IMR-90 (cell line): ENCODE measurements around the gene NNT. TPM values are rescaled to one million over a fixed set of nuclear protein-coding genes. Genes with fewer than 3 reads are reported as not detected.

Source experiments
- ATAC-seq: fragments of 200-7000 bp; cut with Tn5 transposase; 2 replicates; pipeline ENCODE4 v1.9.1; 2020; ENCODE audit warnings: low read depth, mild to moderate bottlenecking, moderate library complexity
- BruUV-seq: library from RNA; stranded (reverse); fragments of 400-500 nt; replicated peaks from 2 replicates; lab custom pipeline; 2021; lab: Mats Ljungman, UMichigan
- CTCF ChIA-PET: fragments of 300-600 bp; formaldehyde crosslinking; extraction: SDS; loops from one replicate; lab custom pipeline; 2021; ENCODE audit warnings: antibody characterized with exemption; lab: Yijun Ruan, JAX
- POLR2A ChIA-PET: fragments of 300-600 bp; sonication (Branson Sonifier 250); formaldehyde crosslinking; loops from one replicate; lab custom pipeline; 2022; ENCODE audit warnings: antibody characterized with exemption; ENCODE audit not compliant: unreplicated experiment; lab: Charles Lee
- DNase-seq: peaks from one replicate; pipeline ENCODE4 v3.0.0; 2013
- H2AFZ ChIP-seq: replicated peaks from 2 replicates; pipeline ENCODE3; 2013; ENCODE audit warnings: low read length, mild to moderate bottlenecking; ENCODE audit not compliant: poor library complexity
- H2AK5ac ChIP-seq: 2 replicates; pipeline ENCODE4 v1.6.1; 2013; ENCODE audit warnings: low read depth, low read length, inconsistent platforms
- H2AK9ac ChIP-seq: replicated peaks from 2 replicates; pipeline ENCODE3; 2013; ENCODE audit warnings: mild to moderate bottlenecking, low read depth, low read length, moderate library complexity; ENCODE audit not compliant: poor library complexity
- H2BK120ac ChIP-seq: 2 replicates; pipeline ENCODE4 v1.6.1; 2013; ENCODE audit warnings: low read depth, low read length, inconsistent platforms
- H2BK15ac ChIP-seq: 3 replicates; pipeline ENCODE4 v1.6.1; 2013; ENCODE audit warnings: low read depth, low read length, inconsistent platforms
- H2BK20ac ChIP-seq: 2 replicates; pipeline ENCODE4 v1.6.1; 2013; ENCODE audit warnings: low read depth, mild to moderate bottlenecking, inconsistent platforms, low read length, moderate library complexity
- H2BK5ac ChIP-seq: 2 replicates; pipeline ENCODE4 v1.6.1; 2013; ENCODE audit warnings: mild to moderate bottlenecking, low read depth, low read length, inconsistent platforms; ENCODE audit not compliant: poor library complexity, severe bottlenecking
- H3K14ac ChIP-seq: replicated peaks from 2 replicates; pipeline ENCODE4 v1.6.1; 2013; ENCODE audit warnings: low read depth, low read length, inconsistent platforms
- H3K18ac ChIP-seq: 2 replicates; pipeline ENCODE4 v1.6.1; 2013; ENCODE audit warnings: low read depth, low read length, control low read depth
- H3K23ac ChIP-seq: 2 replicates; pipeline ENCODE4 v1.6.1; 2013; ENCODE audit warnings: low read depth, low read length, inconsistent platforms
- H3K27ac ChIP-seq: 2 replicates; pipeline ENCODE4 v1.5.1; 2013; ENCODE audit warnings: mild to moderate bottlenecking, control low read depth, low read length; ENCODE audit not compliant: insufficient read depth
- H3K27me3 ChIP-seq: 2 replicates; pipeline ENCODE4 v1.6.1; 2013; ENCODE audit warnings: low read length; ENCODE audit not compliant: control insufficient read depth, insufficient read depth
- H3K36me3 ChIP-seq: 2 replicates; pipeline ENCODE4 v1.6.1; 2013; ENCODE audit warnings: low read length, mixed read lengths; ENCODE audit not compliant: control insufficient read depth, insufficient read depth
- H3K4ac ChIP-seq: 2 replicates; pipeline ENCODE4 v1.6.1; 2013; ENCODE audit warnings: low read depth, low read length, inconsistent platforms
- H3K4me1 ChIP-seq: 2 replicates; pipeline ENCODE4 v1.6.1; 2013; ENCODE audit warnings: low read length, mixed read lengths; ENCODE audit not compliant: control insufficient read depth, insufficient read depth
- H3K4me2 ChIP-seq: 2 replicates; pipeline ENCODE4 v1.6.1; 2013; ENCODE audit warnings: low read depth, mild to moderate bottlenecking, control low read depth, low read length, moderate library complexity
- H3K4me3 ChIP-seq: 2 replicates; pipeline ENCODE4 v1.5.1; 2013; ENCODE audit warnings: low read depth, mild to moderate bottlenecking, control low read depth, low read length, moderate library complexity; ENCODE audit not compliant: insufficient read depth
- H3K56ac ChIP-seq: 2 replicates; pipeline ENCODE4 v1.6.1; 2013; ENCODE audit warnings: low read length, inconsistent platforms; ENCODE audit not compliant: insufficient read depth; ENCODE audit errors: extremely low read depth
- H3K79me1 ChIP-seq, 2 experiments: 2 replicates each; pipeline ENCODE4 v1.6.1; 2013; ENCODE audit warnings: low read length in 2 of 2, inconsistent platforms in 1 of 2, low read depth in 1 of 2
- H3K9ac ChIP-seq: 2 replicates; pipeline ENCODE4 v1.6.1; 2013; ENCODE audit warnings: low read depth, low read length, control low read depth
- H3K9me1 ChIP-seq: 2 replicates; pipeline ENCODE4 v1.6.1; 2013; ENCODE audit warnings: low read length, inconsistent platforms; ENCODE audit not compliant: insufficient read depth
- H3K9me3 ChIP-seq: 2 replicates; pipeline ENCODE4 v1.6.1; 2013; ENCODE audit warnings: low read length; ENCODE audit not compliant: control insufficient read depth, insufficient read depth
- H4K20me1 ChIP-seq: 2 replicates; pipeline ENCODE4 v1.6.1; 2013; ENCODE audit warnings: low read length, inconsistent platforms; ENCODE audit not compliant: insufficient read depth
- H4K5ac ChIP-seq: 2 replicates; pipeline ENCODE4 v1.6.1; 2013; ENCODE audit warnings: mild to moderate bottlenecking, low read depth, low read length, control low read depth
- H4K8ac ChIP-seq, 2 experiments: 2 replicates each; pipeline ENCODE4 v1.6.1; 2013; ENCODE audit warnings: low read depth in 2 of 2, low read length in 2 of 2, control low read depth in 1 of 2, inconsistent platforms in 1 of 2
- H4K91ac ChIP-seq: 2 replicates; pipeline ENCODE4 v1.6.1; 2013; ENCODE audit warnings: low read depth, low read length, inconsistent platforms; ENCODE audit not compliant: insufficient read depth
- BHLHE40 ChIP-seq: fragments of 150-350 bp; IDR thresholded peaks from 2 replicates; pipeline ENCODE4 v1.6.1; 2016; ENCODE audit warnings: mild to moderate bottlenecking, low read depth, low read length
- CEBPB ChIP-seq: IDR thresholded peaks from 2 replicates; pipeline ENCODE4 v1.6.1; 2012; ENCODE audit warnings: low read depth, low read length, improper control_type of control experiment
- CHD1 ChIP-seq: IDR thresholded peaks from 2 replicates; pipeline ENCODE4 v1.6.1; 2012; ENCODE audit warnings: low read depth, low read length, improper control_type of control experiment
- CTCF ChIP-seq: conservative IDR thresholded peaks from 2 replicates; pipeline ENCODE4 v1.5.1; 2012; ENCODE audit warnings: mild to moderate bottlenecking, low read depth, low read length, improper control_type of control experiment
- ELK1 ChIP-seq: fragments of 150-350 bp; IDR thresholded peaks from 2 replicates; pipeline ENCODE4 v1.6.1; 2016; ENCODE audit warnings: low read depth, mild to moderate bottlenecking, low read length, moderate library complexity, borderline replicate concordance
- FOS ChIP-seq: fragments of 150-350 bp; IDR thresholded peaks from 2 replicates; pipeline ENCODE4 v1.6.1; 2016; ENCODE audit warnings: low read depth, low read length
- MAFK ChIP-seq: IDR thresholded peaks from 2 replicates; pipeline ENCODE4 v1.6.1; 2012; ENCODE audit warnings: low read depth, low read length, improper control_type of control experiment
- MAZ ChIP-seq: IDR thresholded peaks from 2 replicates; pipeline ENCODE4 v1.6.1; 2012; ENCODE audit warnings: low read depth, mild to moderate bottlenecking, low read length, improper control_type of control experiment, moderate library complexity, borderline replicate concordance
- MXI1 ChIP-seq: IDR thresholded peaks from 2 replicates; pipeline ENCODE4 v1.6.1; 2012; ENCODE audit warnings: low read depth, mild to moderate bottlenecking, low read length, moderate library complexity, borderline replicate concordance
- NFE2L2 ChIP-seq: fragments of 150-350 bp; IDR thresholded peaks from 2 replicates; pipeline ENCODE4 v1.6.1; 2016; ENCODE audit warnings: low read depth, mild to moderate bottlenecking, low read length
- POLR2A ChIP-seq: IDR thresholded peaks from 2 replicates; pipeline ENCODE4 v1.6.1; 2012; ENCODE audit warnings: mild to moderate bottlenecking, low read depth, low read length
- RAD21 ChIP-seq: IDR thresholded peaks from 2 replicates; pipeline ENCODE4 v1.6.1; 2012; ENCODE audit warnings: low read length, improper control_type of control experiment
- RCOR1 ChIP-seq: IDR thresholded peaks from 2 replicates; pipeline ENCODE4 v1.6.1; 2012; ENCODE audit warnings: mild to moderate bottlenecking, low read length, improper control_type of control experiment; ENCODE audit not compliant: insufficient replicate concordance
- SMC3 ChIP-seq: fragments of 150-350 bp; IDR thresholded peaks from 2 replicates; pipeline ENCODE4 v1.6.1; 2016; ENCODE audit warnings: low read depth, mild to moderate bottlenecking, antibody characterized with exemption, low read length, moderate library complexity
- USF2 ChIP-seq: fragments of 150-350 bp; IDR thresholded peaks from 2 replicates; pipeline ENCODE4 v1.6.1; 2017; ENCODE audit warnings: mild to moderate bottlenecking, antibody characterized with exemption, low read length, low read depth
- WGBS, 2 experiments: methylation state at CpG; one replicate each; pipeline versions ENCODE4 v1.1.5 to v1.1.7; 2013; ENCODE audit warnings: missing lambda C conversion rate in 2 of 2; ENCODE audit not compliant: insufficient read length in 1 of 2; ENCODE audit errors: extremely low coverage in 2 of 2; 5-methylcytosine and 5-hydroxymethylcytosine counted together
- dilution Hi-C: fragments of 300-500 bp; cut with HindIII; formaldehyde crosslinking; loops from one replicate; pipeline ENCODE4 v1.14.3; 2018; ENCODE audit warnings: low sequenced_read_pairs; ENCODE audit not compliant: unreplicated experiment
- in situ Hi-C: fragments of 300-500 bp; cut with MboI; formaldehyde crosslinking; loops from 3 replicates; pipeline ENCODE4 v1.14.3; 2019; ENCODE audit warnings: low sequenced_read_pairs, inconsistent platforms, mixed read lengths
- intact Hi-C: fragments of 100-400 bp; cut with micrococcal nuclease; formaldehyde crosslinking; loops from 2 replicates; pipeline ENCODE4 v1.10.0; 2022
- polyA plus RNA-seq, 3 experiments: library from polyadenylated mRNA; depleted of rRNA; stranded (reverse); fragments of >200 nt; gene quantifications; 2 replicates each; pipeline ENCODE4 v1.2.3, GENCODE V29; 2012; ENCODE audit warnings: low replicate concordance in 1 of 3
- total RNA-seq: library from RNA; depleted of rRNA; stranded (reverse); fragments of >200 nt; gene quantifications from 2 replicates; pipeline ENCODE4 v1.2.3, GENCODE V29; 2012

The NNT gene
- total and polyA plus RNA-seq, 2 of the 4 experiments (the other 2 are of a cell fraction), result 23.1 to 57.2 TPM

- peak; percentile 42 for ATAC-seq
- H3K27me3 ChIP-seq, result no peaks in the 10 kb centered on the region
- ChIA-PET POLR2A (no interaction called here), CTCF (no interaction called here)
- in situ Hi-C loops (no loop called here), dilution Hi-C loops (no loop called here), intact Hi-C loops (no loop called here)
- H3K4ac ChIP-seq, result no peak overlapping the region
- H3K56ac ChIP-seq, result no peak overlapping the region
- TF ChIP-seq CTCF (no peak), USF2 (no peak), ELK1 (no peak), RCOR1 (no peak), NFE2L2 (no peak), POLR2A (no peak), MXI1 (no peak), BHLHE40 (no peak), RAD21 (no peak), FOS (no peak), SMC3 (no peak), CHD1 (no peak), MAFK (no peak), MAZ (no peak), CEBPB (no peak)
- no peak overlapping the region for H3K27ac ChIP-seq
- H4K20me1 ChIP-seq, result no peaks in the 10 kb centered on the region
- no peak overlapping the region for H3K9ac ChIP-seq
- H3K9me3 ChIP-seq, result no peaks in the 10 kb centered on the region
- no peaks in the 10 kb centered on the region for H3K79me1 ChIP-seq
- H2BK20ac ChIP-seq, result no peak overlapping the region
- H2BK120ac ChIP-seq, result no peak overlapping the region
- no peak overlapping the region for H2AK5ac ChIP-seq
- H2AK9ac ChIP-seq, result no peak overlapping the region
- no peak overlapping the region for H3K23ac ChIP-seq
- no peak overlapping the region for H2BK15ac ChIP-seq
- no peak overlapping the region for H3K4me2 ChIP-seq
- WGBS, 2 experiments, result no CpG with 5 or more reads among the region's 6 CpGs
- H3K18ac ChIP-seq, result no peak overlapping the region
- H2AFZ ChIP-seq, result no peak overlapping the region
- no peaks in the 10 kb centered on the region for H3K36me3 ChIP-seq
- no peak overlapping the region for H2BK5ac ChIP-seq
- H4K91ac ChIP-seq, result no peak overlapping the region
- H3K14ac ChIP-seq, result no peak overlapping the region
- H3K4me1 ChIP-seq, result no peaks in the 10 kb centered on the region; the same call in 1 of the 2 replicates
- no TSS peak for BruUV-seq
- no peak overlapping the region for H3K4me3 ChIP-seq
- H3K9me1 ChIP-seq, result no peaks in the 10 kb centered on the region
- H4K5ac ChIP-seq, result no peak overlapping the region
- peak; percentile 47 for DNase-seq
- no peak overlapping the region for H4K8ac ChIP-seq
These were observed 108.5 kb downstream of the NNT start for GRCh38 chr5:43711496-43711895.
